Mucosa of rectum (tissue), 2 donors: Measurements from ENCODE around the gene PIAS4.
"Not testable (repeated sequence)": the region's sequence is repeated elsewhere in the genome, so short reads cannot be mapped to it uniquely, and the experiment has no call there.

ENCODE experiments used
- H3K27ac ChIP-seq, 2 donors: one replicate each; pipeline ENCODE4 v1.7.0; 2013; ENCODE audit warnings: inconsistent platforms in 2 of 2, low read depth in 2 of 2, low read length in 2 of 2
- H3K27me3 ChIP-seq, 2 donors: one replicate each; pipeline ENCODE4 v1.7.0; 2013; ENCODE audit warnings: low read length in 2 of 2; ENCODE audit not compliant: control insufficient read depth in 2 of 2, insufficient read depth in 2 of 2
- H3K36me3 ChIP-seq, 2 donors: one replicate each; pipeline ENCODE4 v1.7.0; 2013; ENCODE audit warnings: low read length in 2 of 2; ENCODE audit not compliant: control insufficient read depth in 2 of 2, insufficient read depth in 2 of 2
- H3K4me1 ChIP-seq, 2 donors: one replicate each; pipeline ENCODE4 v1.7.0; 2013; ENCODE audit warnings: low read length in 2 of 2, mild to moderate bottlenecking in 1 of 2; ENCODE audit not compliant: control insufficient read depth in 2 of 2, insufficient read depth in 2 of 2
- H3K4me3 ChIP-seq, 2 donors: one replicate each; pipeline ENCODE4 v1.7.0; 2013; ENCODE audit warnings: low read length in 2 of 2
- H3K9ac ChIP-seq, 2 donors: one replicate each; pipeline ENCODE4 v1.7.0; 2013; ENCODE audit warnings: low read length in 2 of 2, low read depth in 1 of 2, mild to moderate bottlenecking in 1 of 2
- H3K9me3 ChIP-seq, 2 donors: one replicate each; pipeline ENCODE4 v1.7.0; 2013; ENCODE audit warnings: low read length in 2 of 2; ENCODE audit not compliant: control insufficient read depth in 2 of 2
- donor health status: healthy.
- donor health status: Normal muscosa, but diverticular disease.

PIAS4 gene, protein sequence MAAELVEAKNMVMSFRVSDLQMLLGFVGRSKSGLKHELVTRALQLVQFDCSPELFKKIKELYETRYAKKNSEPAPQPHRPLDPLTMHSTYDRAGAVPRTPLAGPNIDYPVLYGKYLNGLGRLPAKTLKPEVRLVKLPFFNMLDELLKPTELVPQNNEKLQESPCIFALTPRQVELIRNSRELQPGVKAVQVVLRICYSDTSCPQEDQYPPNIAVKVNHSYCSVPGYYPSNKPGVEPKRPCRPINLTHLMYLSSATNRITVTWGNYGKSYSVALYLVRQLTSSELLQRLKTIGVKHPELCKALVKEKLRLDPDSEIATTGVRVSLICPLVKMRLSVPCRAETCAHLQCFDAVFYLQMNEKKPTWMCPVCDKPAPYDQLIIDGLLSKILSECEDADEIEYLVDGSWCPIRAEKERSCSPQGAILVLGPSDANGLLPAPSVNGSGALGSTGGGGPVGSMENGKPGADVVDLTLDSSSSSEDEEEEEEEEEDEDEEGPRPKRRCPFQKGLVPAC

DNA sequence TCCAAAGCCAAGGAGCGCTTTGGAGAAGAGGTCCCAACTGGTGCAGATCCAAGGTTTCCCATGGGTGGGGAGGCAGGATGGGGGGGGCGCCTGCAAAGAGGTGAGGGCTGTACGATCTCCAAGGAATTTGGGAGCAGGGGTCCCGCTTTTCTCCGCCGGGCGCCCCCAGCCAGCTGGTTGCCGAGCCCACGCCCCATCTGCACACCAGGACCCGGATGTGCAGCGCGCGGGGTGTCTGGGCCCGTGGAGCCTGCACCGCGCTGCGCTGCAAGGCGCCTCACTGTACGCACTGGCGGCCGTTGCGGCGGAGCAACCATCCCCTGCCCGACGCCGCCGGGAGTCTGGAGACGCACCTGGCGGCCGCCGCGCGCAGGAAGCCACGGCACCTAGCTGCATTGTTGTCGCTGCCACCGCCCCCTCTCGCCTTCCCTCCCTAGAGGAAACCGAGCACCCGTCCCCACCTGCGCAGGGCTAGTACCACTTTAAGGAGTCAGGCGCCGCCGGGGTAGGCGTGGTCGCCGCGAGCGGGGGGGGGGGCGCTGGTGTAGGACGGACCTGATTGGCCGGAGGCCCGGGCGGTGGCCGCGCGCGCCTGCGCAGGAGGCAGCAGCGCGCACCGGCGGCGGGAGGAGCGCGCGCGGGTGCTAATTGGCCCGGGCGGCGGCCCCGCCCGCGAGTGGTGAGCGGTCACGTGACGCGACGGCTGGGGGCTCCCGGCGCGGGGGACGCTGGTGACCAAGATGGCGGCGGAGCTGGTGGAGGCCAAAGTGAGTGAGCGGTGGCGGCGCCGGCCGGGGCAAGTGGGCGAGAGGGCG is at the start of gene PIAS4:
TSS of gene PIAS4 (plus strand) at position 716 of the 815 bp plus-strand sequence. CDS start at position 741, 25 bp downstream.
- H3K4me1 ChIP-seq, result peaks cover 20 to 29% of the 10 kb centered on the region in 2 donors
- peak within 1 kb of the TSS; percentile 73 to 90 for H3K27ac ChIP-seq
- peak within 1 kb of the TSS; percentile 78 to 79 for H3K9ac ChIP-seq
- H3K36me3 ChIP-seq, result peaks cover 0 to 3% of the 10 kb centered on the region in 2 donors
- no peaks in the 10 kb centered on the region for H3K27me3 ChIP-seq
- H3K4me3 ChIP-seq, result peak within 1 kb of the TSS; percentile 82 to 86
- no peaks in the 10 kb centered on the region for H3K9me3 ChIP-seq

DNA sequence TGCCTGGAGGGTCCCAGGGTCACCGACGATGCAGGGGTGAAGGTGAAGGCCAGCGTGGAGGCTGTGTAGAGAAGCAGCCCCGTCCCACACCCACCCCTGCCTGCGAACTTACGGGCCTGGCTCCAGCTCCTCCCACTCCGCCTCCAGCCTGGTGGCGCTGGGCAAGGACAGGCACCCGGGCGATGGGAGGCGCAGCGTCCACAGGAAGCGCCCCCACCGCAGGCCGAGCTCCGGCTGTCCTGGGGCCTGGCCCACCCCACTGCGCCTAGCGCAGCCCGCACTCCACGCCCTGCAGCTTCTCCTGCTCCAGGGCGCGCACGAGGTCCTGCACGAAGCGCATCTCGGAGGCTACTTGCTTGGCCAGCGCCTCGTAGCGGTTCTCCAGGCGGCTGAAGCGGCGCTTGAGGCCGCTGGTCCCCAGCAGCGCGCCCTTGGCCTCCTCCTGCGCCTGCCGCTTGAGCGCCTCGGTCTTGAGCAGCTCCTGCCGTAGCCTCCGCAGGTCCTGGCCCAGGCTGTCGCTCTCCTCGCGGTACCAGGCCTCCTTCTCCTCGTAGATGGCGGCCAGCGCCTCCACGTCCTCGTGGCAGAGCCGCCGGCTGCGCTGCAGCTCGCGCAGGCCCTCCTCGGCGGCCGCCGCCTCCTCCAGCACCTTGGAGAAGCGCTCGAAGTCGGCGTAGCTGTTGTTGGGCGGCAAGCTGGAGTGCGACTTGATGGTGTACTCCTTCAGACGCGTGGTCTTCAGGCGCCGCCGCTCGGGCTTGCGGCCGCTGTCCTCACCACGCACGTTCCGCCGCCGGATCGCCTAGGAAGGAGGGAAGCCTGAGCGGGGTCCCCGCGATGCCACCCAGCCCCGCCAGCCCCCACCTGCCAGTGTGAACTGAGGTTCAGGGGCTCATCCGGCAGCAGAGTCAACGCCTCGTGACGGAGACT is 48.4 kb upstream of the PIAS4 start:
- Histone ChIP-seq H3K9ac (no peak overlapping the region), H3K4me3 (no peak overlapping the region), H3K27ac (no peak overlapping the region), H3K27me3 (no peaks in the 10 kb centered on the region), H3K36me3 (peaks cover 47 to 55% of the 10 kb centered on the region in 2 donors), H3K9me3 (no peaks in the 10 kb centered on the region), H3K4me1 (no peaks in the 10 kb centered on the region)

DNA sequence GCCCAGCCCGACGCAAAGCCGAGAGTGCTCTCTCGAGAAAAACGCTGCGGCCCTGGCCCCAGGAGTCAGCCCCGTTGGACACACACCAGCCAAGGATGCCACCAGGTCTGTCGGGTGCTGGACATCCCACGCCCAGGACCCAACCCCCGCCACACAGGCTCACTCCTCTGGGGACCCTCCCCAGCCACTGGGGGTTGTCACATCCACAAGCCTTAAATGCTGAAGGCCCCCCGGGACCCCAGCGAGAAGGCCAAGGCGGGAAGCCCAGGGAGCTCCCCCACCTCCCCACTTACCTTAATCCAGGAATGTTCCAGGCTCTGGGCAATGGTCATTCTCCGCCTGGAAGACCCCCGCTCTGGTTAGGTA is 47.8 kb upstream of the PIAS4 start:
- no peaks in the 10 kb centered on the region for H3K27me3 ChIP-seq
- H3K36me3 ChIP-seq, result peaks cover 51 to 60% of the 10 kb centered on the region in 2 donors
- no peak overlapping the region for H3K9ac ChIP-seq
- no peak overlapping the region for H3K27ac ChIP-seq
- no peaks in the 10 kb centered on the region for H3K4me1 ChIP-seq
- no peaks in the 10 kb centered on the region for H3K9me3 ChIP-seq
- H3K4me3 ChIP-seq, result no peak overlapping the region

DNA sequence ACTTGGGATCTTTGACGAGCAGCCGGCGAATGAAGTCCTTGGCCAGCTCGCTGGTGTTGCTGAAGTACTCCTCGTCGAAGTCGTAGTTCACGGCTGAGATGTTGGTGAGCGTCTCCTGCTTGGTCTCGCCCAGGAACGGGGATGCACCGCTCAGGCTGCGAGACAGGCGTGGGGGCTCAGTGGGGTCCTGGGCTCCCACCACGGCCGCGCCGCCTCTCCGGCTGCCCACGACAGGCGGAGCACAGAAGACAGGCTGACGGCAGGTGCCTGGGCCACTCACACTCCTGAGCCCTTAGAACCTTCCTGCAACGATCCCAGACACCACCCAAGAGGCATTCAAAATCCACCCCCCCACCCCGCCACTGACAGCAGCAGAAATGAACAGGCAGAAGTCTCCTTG is 46.5 kb upstream of the PIAS4 start:
- no peak overlapping the region for H3K9ac ChIP-seq
- H3K4me3 ChIP-seq, result no peak overlapping the region
- H3K4me1 ChIP-seq, result peaks cover 5 to 6% of the 10 kb centered on the region in 2 donors
- peaks cover 54 to 63% of the 10 kb centered on the region in 2 donors for H3K36me3 ChIP-seq
- no peak overlapping the region for H3K27ac ChIP-seq
- no peaks in the 10 kb centered on the region for H3K27me3 ChIP-seq
- no peaks in the 10 kb centered on the region for H3K9me3 ChIP-seq

DNA sequence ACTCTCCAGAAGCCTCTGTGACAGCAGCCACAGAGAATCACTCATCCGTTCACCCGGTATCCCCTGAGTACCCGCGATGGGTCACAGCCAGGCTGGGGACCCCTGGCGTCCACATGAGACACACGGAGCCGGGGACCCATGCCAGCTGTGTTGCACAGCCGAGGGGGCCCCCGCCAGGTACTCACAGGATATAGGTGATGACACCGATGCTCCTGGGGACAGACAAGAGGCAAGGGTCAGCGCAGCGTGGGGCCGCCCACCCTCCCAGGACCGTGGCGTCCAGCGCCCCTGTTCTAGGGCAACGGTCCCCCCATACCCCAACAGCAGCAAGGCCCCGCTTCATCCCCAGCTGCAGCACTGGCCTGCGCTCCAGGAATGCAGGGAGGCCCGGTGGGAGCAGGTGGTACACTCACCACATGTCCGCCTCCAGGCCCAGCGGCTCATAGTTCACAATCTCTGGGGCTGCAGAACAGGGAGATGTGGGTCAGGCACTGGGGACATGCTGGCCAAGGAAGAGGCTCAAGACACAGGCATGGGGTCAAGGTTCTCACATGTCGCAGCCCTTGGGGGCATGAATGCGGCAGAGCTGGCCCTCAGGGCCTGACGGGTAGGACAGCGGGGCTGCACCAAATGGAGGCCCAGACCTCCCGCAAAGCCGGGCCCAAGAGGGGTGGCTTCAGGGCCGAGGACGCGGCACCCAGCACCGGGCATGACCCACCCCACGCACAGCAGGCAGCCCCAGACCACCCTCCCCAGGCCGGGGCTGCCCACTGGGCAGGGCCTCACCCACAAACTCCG is 43.9 kb upstream of the PIAS4 start:
- Histone ChIP-seq H3K4me1 (peaks cover 20 to 30% of the 10 kb centered on the region in 2 donors), H3K36me3 (peaks cover 52 to 56% of the 10 kb centered on the region in 2 donors), H3K27me3 (no peaks in the 10 kb centered on the region), H3K27ac (no peak overlapping the region), H3K4me3 (no peak overlapping the region), H3K9ac (no peak overlapping the region), H3K9me3 (no peaks in the 10 kb centered on the region)

DNA sequence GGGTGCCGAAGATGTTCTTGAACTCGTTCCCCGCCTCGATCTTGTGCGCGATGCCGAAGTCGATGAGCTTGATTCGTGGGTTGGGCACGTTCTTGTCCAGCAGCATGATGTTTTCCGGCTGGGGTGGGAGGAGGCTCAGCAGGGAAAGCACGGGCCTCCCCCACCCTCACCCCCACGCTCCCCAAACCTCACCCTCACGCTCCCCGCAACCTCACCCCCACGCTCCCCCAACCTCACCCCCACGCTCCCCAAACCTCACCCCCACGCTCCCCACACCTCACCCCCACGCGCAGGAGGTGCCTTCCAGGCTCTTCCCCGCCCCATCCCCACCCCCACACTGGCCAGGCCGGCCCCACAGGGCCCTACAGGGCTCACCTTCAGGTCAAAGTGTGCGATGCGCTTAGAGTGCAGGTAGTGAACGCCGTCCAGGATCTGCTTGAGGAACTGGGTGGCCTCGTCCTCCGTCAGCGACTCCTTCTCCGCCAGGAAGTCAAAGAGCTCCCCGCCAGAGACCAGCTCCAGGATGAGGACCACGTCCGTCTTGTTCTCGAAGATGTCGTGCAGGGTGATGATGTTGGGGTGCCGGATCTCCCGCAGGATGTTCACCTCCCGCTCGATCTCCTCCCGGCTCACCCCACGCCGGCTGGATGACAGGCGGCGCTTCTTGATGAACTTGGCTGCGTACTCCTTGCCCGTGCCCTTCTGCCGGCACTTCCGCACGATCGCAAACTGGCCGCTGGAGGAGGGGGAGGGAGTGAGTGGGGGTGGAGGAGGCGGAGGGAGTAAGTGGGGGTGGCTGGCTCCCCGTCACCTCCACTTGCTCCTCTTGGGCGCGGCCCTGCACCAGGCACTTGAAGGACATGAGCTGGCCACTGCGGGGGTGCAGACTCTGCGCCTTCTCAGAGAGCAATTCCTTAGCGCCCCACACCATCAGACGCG is 43.0 kb upstream of the PIAS4 start:
- H3K27me3 ChIP-seq, result no peaks in the 10 kb centered on the region
- H3K9me3 ChIP-seq, result no peaks in the 10 kb centered on the region
- no peak overlapping the region for H3K9ac ChIP-seq
- peaks cover 27 to 39% of the 10 kb centered on the region in 2 donors for H3K4me1 ChIP-seq
- H3K36me3 ChIP-seq, result peaks cover 46 to 48% of the 10 kb centered on the region in 2 donors
- no peak overlapping the region for H3K27ac ChIP-seq
- no peak overlapping the region for H3K4me3 ChIP-seq

DNA sequence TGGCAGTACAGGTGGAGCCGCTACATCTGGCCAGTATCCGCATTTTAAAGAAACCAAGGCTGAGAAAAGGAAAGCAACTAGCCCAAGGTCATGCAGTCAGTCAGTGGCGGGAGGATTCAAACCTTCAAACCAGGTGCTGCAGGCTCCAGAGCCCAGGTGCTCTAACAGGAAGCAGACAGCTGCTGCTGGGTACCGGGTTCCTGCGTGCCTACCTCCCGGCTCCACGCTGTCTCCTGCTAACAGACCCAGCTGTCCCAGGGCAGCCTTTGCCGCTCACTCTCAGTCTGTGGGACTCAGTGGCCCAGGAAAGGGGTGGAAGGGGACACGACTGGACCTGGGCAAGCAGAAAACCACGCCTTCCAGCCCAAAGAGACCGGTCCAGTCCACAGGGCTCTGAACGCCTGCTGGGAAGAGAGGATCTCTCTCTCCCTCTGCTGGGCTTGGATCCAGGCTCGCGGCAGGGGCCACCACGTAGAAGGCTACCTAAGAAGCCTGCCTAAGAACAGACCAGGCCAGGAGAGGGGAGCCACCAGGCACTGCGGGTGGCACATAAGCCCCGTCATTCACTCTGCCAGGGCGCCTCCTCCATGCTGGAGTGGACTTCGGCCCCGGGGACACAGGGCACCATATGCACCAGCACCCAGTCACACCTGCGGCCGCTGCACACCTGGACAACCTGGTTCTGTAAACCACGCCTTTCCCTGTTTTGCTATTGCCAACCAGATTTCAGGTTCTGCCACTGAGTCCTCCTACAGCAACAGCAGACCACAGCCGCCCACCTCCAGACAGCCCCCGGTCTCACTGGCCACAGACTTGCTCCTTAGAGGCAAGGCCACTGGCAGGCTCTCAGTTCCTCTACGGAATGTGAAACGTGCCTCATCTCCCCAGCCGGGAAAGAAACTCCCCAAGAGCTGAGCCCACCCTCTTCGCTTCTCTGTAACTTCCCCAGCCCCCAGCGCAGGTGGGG is 41.2 kb upstream of the PIAS4 start:
- peak overlapping the region; percentile 34 to 52 for H3K9ac ChIP-seq
- H3K4me1 ChIP-seq, result peaks cover 37 to 49% of the 10 kb centered on the region in 2 donors
- H3K9me3 ChIP-seq, result no peaks in the 10 kb centered on the region
- H3K36me3 ChIP-seq, result peaks cover 31 to 32% of the 10 kb centered on the region in 2 donors
- no peaks in the 10 kb centered on the region for H3K27me3 ChIP-seq
- peak overlapping the region; percentile 46 to 61 for H3K4me3 ChIP-seq
- peak overlapping the region; percentile 67 to 87 for H3K27ac ChIP-seq

DNA sequence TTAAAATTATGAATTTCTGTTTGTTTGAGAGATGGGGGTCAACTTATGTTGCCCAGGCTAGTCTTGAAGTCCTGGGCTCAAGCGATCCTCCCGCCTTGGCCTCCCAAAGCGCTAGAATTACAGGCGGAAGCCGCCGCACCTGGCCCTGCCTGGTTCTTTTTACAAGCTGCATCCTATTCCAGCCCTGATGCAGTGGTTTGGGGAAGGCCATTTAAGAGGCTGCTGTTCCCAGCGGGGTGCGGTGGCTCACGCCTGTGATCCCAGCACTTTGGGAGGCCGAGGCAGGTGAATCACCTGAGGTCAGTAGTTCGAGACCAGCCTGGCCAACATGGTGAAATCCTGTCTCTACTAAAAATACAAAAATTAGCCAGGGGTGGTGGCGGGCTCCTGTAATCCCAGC is 39.6 kb upstream of the PIAS4 start:
- Histone ChIP-seq H3K36me3 (peaks cover 20 to 23% of the 10 kb centered on the region in 2 donors), H3K4me1 (peaks cover 39 to 50% of the 10 kb centered on the region in 2 donors), H3K27ac (peak overlapping the region; percentile 88 to 93)
- not testable (repeated sequence) for H3K4me3 ChIP-seq, H3K27me3 ChIP-seq, H3K9ac ChIP-seq, H3K9me3 ChIP-seq
